ENCODE results near the gene TTC28.

The TTC28 gene

DNA sequence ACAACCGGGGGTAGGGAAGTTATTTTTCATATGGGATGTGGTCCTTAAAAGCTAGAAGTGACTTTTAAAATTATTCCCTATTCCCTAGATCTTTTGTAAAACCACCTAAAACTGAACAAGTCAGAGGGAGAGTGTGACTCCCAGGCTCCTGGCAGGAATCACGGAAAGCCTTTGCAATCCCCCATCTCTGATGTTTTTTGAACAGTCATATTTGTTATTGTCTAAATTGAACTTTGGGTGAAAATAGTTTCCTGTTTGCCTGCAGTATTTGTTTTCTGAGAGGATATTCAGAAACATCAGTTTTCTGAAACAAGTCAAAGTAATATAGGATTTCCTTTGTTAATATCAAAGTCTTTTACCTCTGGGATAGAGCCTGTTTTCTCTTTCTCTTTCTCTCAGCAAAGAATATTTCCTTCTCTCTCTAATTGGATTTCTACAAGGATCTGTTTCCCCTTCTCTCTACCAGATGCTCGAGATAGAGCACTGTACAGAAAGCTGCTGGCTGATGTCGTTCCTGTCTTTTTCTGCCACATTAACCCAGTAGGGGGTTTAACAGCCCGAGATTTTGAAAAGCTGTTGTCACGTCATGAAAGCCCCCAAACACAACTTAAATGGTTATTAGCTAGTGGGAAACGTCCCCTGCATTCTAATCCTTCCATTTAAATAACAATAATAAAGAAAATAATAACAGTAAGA, 628.4 kb downstream of the TTC28 start:
- no peak for DNase-seq (ENCODE audit: low read depth)

DNA sequence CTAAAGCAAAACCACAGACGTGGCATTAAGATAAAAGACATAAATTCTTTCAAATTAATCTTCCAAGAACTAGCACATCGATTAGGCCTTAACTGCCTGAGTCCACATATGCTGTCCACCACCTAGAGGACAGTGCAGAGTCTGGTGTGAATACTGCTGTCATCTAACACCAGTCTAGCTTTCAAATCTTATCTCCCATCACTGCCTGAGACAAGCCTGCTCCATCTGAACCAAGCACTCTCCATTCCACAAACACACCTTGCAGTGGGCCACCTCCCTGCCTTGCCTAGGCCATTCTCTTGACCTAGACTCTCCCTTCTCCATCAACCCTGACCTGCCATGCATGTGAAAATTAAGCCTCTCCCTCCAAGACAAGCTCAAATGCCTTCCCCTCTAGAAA, 631.1 kb downstream of the TTC28 start:
- no peak for DNase-seq (ENCODE audit: low read depth)

DNA sequence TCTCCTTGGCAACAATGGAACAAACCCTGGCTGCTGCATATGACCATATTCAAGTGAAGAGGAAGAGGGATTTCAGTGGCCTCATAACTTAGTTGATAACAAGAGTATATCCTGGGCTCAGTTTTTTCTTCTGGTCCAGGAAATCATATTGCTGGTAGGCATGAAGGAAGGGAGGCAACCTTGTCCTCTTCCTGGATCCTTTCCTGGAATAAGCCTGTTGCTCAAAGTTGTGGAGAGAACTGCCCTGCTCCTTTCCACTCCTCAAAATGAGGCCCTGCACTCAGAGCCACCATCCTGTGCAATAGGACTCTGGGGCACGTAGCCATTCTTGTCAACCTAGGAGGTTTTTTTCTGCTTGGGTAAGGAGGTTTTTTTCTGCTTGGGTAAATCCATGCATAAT, 631.9 kb downstream of the TTC28 start:
- no peak for DNase-seq (ENCODE audit: low read depth)

DNA sequence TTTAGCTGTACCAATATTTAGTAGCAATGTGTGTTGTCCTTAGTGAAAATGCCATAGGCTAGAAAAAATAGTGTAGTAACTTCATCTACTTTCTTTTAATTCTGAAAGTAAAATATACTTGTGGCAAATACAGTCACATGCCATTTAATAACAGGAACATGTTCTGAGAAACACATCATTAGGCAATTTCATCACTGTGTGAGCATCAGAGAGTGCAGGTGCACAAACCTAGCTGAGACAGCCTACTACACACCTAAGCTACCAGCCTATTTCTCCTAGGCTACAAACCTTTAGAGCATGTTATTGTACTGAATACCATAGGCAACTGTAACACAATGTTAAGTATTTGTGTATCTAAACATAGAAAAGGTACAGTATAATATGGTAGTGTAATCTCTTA, 633.5 kb downstream of the TTC28 start:
- DNase-seq (ENCODE audit: low read depth), result no peak

DNA sequence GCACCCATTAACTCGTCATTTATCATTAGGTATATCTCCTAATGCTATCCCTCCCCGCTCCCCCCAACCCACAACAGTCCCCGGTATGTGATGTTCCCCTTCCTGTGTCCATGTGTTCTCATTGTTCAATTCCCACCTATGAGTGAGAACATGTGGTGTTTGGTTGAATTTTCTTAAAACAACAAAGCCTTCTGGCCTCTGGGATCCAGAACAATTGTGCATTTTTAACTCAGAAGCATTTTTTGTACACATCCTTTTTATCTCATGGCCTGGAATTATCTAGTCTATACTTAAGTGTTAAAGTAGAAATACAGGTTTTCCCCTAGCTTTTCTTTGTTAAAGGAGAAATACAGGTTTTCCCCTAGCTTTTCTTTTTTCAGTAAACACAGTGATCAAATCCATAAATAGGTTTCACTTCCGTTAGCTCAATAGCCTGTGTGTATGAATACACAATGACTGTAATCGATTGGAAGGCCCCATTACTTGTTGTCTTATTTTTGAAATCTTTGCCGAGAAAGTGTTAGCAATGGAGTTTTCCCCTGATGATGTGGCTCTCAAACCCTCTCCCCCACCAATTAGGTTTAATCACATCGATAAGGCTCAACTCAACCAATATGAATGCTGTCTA, 635.0 kb downstream of the TTC28 start:
- DNase-seq (ENCODE audit: low read depth), result no peak

DNA sequence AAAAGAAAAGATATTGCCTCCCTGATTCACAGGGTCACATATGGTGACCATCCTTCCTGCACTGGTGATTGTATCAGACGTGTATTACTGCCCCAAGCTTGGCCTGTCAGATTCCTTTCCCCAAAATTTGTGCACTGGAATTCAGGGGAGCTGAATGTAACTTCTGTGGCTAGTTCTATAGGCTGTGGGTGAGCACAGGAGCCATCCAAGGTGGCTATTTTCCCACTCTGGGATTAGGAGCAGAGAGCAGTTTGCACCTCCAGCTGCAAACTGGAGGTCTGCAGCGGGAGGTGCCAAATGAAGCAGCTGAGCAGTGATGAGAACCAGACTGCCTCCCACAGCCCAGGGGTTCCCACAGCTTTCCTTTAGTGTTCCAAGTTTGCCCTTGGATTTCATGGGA, 636.4 kb downstream of the TTC28 start:
- no peak for DNase-seq (ENCODE audit: low read depth)

DNA sequence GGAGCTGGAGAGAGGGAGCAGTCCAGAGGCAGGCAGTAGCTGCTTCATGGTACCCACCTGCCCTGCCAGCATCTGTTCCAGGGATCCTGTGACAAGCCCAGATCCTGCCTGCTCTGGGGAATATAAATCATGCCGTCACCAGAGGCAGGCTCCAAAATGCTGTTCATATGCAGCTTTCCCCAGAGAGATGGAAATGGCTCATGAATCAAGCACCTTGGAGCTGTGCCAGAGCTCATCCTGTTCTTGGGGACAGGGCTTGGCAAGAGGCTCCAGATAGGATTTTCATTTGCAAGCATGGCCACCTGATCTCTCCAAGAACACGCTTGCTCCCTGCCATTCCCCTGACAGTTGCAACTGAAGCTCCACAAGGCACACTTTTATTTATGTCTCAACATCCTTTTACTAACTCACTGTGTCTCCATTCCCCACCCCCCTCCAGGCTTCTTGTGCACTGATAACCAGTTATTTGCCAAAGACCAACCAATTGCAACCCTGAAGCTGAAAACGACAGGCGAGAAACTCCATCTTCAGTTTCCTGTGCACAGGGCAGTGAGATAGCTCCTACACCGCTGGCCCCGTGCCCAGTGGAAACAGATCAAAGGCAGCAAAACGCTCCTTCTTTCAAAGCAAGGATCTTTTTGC, 644.8 kb downstream of the TTC28 start:
- peak; percentile 14 for DNase-seq (ENCODE audit: low read depth)

DNA sequence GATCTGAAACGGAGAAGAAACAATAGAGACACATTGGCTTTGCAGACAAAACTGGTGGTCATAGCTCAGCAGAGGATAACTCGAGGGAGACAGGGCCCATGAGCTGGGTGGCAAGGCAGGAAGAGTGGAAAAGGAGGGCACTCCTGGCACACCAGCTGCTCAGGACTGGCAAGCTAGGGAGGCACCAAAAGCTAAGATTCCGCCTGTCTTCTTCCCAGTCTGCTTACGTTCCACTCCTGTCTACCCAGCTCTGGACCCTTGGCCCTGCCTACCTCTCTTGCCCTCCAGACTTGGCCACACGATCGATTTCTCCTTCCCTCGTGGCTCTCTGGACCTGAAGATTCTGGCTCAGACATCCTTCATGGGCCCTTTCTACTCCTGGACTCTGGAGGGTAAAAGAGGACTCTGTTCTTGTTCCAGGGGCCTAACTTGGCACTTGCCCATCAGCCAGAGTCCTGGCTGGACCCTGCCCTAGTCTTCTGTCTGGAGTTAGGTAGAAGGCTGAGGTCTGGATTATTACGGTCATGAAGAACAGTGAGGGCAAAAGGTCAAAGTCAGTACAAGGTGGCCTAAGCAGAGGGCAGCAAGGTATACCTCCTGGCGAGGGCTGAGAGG, 645.4 kb downstream of the TTC28 start:
- no peak for DNase-seq (ENCODE audit: low read depth)

DNA sequence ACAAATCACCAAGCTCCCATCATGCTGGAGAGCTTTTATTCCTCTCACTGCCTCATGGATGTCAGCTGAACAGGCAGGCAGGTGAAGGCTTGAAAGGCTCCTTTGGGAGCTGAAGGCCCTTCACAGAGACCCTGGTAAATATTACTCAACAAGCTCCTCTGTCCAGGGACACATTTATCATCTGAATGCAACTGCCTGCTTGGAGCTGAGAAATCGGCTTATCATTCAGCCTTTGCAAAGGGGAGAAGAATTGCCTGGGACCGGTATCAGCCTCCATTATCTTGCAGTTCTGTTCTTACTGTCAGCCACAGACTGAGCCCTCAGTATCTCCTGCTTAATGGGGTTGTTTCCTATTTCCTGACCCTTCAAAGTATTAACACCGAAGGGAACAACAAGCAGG, 646.8 kb downstream of the TTC28 start:
- DNase-seq (ENCODE audit: low read depth), result no peak

DNA sequence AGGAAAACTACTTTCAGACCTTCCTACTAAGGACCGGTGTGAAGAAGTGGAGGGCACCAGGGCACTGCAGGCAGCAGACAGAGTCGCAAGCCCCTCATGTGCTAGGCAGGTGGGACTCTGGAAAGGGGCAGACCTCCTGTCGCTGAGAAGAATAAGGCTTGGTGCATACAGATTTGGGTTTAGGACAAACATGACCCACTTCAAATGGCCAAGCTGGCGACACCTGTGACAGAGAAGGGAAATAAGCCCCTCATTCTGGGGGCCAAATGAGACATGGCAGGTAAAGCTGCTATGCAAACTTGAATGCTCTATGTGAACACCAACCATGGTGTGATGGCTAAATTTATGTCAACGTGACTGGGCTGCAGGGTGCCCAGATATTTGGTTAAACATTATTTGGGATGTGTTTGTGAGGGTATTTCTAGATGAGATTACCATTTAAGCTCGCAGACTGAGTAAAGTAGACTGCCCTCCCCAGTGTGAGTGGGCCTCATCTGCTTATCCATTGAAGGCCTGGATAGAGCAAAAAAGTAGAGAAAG, 648.2 kb downstream of the TTC28 start:
- no peak for DNase-seq (ENCODE audit: low read depth)

DNA sequence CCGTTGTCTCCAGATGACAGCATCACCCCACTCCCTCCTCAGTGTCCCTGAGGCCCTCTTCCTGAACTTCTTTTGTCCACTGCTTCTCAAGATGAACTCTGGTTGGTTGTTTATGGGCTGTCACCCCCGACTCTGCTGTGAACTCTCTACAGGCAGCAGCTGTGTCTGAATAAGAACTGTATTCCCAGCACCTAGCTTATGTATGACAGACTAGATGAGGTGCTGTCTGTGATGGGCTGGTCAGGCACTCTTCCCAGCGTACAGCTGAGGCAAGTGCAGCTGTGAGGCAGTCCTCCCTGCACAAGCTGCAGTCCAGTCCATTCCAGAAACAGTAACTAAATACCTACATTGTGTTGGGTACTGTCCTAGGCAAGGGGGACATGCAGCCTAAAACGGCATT, 649.2 kb downstream of the TTC28 start:
- DNase-seq (ENCODE audit: low read depth), result no peak

DNA sequence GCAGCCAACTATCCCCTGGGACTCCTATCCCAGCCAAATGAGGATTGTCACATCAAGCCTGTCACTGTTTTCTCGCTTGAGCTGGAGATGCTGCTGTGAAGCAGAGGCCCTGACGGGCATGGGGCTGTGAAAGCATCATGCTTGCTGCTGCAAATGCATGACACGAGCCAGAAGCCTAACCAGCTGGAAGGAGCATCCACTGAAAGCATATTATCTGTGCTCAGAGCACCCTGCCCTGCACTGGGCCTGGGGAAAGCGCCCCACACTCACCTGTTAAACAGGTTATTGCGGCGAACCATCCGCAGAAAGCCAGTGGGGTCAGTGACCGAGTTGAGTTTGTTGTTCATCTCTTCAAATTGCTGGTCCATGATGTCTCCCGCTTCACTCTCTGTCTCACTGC, 649.7 kb downstream of the TTC28 start:
- DNase-seq (ENCODE audit: low read depth), result no peak

DNA sequence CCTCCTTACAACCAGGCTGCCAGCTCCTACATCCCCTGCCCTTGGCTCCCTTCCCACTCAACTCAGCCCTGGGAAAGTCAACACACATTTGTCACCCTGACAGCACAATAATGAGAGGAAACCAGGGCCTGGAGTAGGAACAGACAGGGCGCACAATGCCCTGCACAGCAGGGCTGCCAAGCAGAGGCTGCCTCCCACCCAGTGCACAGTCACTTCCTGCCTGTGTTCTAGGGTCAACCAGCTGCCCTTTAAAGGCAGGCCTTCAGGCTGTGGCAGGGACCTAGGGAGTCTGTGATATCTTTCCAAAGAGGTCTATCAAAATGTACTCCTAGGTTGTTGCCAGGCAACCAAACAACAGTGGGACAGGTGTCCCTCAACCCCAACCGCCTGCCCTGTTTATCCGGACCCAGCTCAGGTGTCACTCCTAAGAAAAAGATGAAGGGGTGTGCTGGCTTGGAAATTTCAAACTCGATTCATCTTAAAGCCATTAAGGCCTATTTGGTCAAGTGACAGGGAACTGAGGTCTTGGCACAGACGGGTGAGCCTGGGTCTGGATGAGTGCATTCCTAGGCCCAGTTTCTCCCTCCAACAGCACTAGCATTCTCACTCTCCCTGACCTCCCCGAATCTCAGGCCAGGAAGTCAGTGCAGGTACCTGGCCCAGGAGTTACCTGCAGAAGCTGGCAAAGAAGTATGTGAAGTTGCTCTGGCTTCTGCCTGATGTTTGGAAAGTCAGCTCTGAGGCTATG, 650.3 kb downstream of the TTC28 start:
- no peak for DNase-seq (ENCODE audit: low read depth)

DNA sequence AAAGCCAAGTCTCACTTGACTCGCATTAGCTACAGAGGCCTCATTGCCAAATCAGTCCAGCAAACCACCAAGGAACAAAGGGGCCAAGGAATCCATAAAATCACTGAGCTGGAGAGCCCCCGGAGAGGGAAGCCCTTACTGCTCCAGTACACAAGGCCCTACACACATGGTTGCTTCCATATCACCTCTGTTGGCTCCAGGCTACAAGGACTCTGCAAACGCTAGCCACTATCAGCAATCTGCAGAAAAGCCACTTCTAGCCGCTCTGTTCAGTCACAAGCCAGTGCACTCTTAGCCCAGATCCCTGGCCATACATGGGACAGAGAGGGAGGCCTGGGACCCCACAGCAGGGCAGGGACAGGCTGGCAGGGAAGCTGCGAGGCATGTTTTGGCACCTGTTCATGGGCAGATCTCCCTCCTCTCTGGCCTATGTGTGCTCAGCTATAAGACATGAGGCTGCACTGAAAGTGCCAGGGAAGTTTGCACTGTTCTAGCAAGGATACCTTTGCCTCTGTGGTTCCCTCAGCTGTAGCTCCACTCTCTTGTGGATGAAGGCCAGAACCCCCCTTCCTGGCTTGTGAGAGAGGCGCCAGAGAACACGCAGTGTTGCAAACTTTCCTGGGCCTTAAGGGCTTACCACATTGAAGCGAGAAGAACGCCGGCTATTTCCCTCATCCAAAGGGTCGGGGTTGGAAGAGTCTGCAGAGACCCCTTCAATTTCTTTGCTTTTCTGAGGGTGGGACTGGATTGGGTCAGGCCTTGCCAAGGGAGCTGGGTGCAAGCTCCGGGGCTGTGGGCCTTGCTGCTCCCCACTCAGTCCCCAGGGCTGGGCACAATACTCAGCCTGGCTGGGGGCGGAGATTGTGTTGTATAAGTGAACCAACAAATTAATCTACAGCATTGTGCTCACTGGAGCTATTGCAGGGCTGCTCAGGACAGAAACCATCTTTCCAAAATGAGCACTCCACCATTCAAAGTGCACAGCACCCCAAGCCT, 651.9 kb downstream of the TTC28 start:
- no peak for DNase-seq (ENCODE audit: low read depth)

DNA sequence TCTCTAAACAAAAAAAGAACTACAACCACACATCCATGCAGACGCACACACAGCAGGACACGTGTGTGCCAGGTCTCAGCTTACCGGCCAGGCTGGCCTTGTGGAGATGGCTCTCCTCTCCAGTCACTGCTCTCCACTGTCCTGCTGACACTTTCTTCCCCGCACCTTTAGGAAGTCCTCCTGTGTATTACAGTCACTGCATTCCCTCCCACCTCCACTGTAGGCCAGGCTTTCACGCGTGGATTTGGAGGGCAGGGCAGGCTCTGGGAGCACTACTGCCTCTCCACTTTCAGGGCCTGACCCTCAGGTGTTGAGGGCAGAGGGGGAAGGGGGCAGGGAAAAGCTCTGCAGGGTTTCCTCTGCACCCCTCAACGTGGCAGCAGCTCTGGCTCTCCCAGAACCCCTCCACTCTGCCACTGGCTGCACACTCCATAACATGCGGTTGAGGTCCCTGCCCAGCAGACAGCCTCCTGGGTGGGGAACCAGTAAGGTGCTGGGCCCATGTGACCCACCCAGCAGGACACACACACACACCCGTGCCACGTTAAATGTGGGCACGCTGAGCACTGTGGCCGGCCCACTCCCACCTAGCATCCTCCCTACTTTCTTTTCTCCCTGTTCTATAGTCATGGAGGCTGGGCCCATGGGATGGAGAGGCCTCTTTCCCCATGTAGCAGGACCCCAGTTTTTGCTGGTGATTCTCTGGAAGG, 653.6 kb downstream of the TTC28 start:
- DNase-seq (ENCODE audit: low read depth), result no peak

DNA sequence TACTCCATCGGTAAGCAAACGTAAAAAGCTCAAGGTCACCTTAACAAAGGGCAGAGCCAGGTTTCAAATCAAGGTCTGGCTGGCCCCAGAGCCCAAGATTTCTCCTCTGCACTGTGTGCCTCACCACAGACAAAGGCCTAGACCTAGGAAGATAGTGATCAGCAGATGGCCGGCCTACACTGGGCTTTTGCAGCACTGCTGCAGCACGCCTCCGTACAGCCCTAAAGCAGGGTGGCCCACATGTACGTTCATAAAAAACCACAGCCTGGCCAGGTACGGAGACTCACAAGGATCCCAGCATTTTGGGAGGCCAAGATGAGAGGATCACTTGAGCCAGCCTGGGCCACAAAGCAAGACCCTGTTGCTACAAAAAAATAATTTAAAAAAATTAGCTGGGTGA, 654.3 kb downstream of the TTC28 start:
- no peak for DNase-seq (ENCODE audit: low read depth)

DNA sequence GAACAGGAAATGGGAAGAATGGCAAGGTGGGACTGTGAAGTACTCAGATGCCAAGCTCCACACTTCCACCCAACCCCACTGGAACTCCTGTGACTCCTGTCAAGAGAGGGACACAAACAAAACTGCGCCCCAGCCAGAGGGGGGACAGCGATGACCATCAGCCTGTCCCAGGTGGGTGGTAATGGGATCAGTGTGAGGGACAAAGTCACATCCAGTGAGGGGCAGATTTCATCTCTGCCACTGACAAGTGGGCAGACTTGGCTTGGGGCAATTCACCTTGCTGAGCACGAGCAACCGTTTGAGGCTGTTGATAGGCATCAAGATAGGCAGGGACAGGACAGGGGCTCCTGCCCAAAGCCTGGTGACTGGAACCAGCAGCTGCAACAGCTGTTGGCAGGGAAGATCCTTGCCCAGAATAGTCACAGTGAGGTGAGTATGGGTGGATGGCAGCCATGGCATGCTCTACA, 655.2 kb downstream of the TTC28 start:
- no peak for DNase-seq (ENCODE audit: low read depth)

DNA sequence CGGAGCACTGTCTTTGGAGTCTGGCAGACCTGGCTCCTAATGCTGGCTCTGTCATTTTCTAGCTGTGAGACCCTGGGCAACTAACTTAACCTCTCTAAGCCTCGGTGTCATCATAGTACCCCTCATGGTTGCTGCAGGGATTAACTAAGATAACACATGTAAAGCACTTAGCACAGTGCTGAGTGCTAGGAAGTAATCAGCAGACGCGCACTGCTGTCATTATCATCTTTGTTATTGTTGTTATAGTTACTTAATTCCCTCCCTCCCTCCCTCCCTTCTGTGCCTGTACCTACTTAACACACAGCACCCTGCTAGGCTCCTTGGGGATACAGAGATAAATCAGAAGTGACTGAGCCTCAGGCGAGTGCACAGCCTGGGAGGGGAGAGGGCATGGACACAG, 655.9 kb downstream of the TTC28 start:
- DNase-seq (ENCODE audit: low read depth), result no peak

DNA sequence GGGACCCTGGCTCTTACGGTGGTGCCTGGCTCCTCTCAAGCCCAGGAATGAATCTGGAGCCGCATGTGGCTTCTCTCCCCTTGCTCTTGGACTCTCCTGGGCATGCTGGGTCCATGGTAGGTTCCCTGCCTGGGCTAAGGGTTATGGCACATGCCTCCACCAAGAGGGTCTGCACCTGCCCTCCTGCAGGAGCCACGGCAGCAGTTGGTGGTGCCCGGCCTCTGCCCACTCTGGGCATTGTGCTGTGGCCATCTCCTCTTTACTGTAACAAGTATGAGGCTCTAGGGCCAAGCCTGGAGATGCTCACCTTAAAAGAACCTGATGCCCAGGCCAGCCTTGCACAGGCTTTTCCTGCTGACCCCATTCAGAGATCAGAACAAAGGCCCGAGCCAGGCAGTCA, 656.6 kb downstream of the TTC28 start:
- no peak for DNase-seq (ENCODE audit: low read depth)

DNA sequence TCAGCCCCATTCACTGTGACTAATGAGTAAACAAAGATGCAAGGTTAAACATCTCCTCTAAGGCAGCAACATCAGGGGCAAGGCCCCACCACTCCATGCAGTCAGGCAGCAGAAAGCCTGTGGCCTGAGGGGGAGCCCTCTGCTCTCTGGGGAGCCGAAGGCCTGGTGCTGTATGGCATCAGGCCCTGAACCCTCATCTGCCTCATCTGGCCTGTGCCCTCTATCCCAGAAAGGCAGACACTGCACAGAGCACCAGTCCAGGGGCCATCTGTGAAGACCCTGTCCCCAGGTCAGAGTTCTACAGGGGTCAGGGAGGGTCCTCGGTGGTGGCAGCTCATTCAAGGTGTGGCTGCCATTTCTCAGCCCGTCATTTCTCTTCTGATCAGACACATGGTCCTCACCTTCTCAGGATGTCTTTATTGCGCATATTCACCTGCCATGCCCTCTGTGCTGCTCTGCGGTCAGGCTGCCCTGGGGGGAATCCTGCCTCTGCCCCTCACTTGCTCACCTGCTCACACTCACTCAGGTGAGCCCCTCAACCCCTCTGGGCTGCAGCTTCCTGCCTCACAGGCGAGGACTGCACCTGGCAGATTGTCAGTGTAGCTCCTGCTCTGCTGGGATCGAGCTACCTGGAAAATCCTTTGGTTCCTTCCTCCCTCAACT, 657.5 kb downstream of the TTC28 start:
- no peak for DNase-seq (ENCODE audit: low read depth)
